Left lobe of liver (tissue), 2 donors: ENCODE measurements around the gene LAMTOR4. TPM values are rescaled to one million over a fixed set of nuclear protein-coding genes. Genes with fewer than 3 reads are reported as not detected.
A peak's percentile ranks its signal among the peaks of the same experiment; 100 is the strongest.

ENCODE experiments used
- ATAC-seq: fragments of 200-7000 bp; cut with Tn5 transposase; one replicate; pipeline ENCODE4 v1.9.1; 2020; ENCODE audit warnings: mild to moderate bottlenecking, moderate library complexity
- DNase-seq: peaks from one replicate; pipeline ENCODE4 v3.0.0-alpha.2; 2020; ENCODE audit warnings: low spot score
- total RNA-seq: library from RNA; stranded (reverse); gene quantifications from one replicate; pipeline ENCODE4 v1.2.1, GENCODE V29; 2021
- donor health status: DM: no; HTN: no; CAD: no; lungs with moderate emphysema.
- donor health status: DM: no; HTN: yes; CAD: no.

LAMTOR4 gene
- total RNA-seq, 1 donor from 2014 or later: 40.9 TPM

- no peak for DNase-seq
Measured at GRCh38 chr7:100152937-100153666, 4.4 kb downstream of the LAMTOR4 start.

GRCh38 chr7:100153708-100154535 is 5.2 kb downstream of the LAMTOR4 start:
- ATAC-seq: no peak
- no peak for DNase-seq

More at GRCh38 chr7:100152937-100153666, 4.4 kb downstream of the LAMTOR4 start:
- no peak for ATAC-seq

- no peak for ATAC-seq
- no peak for DNase-seq
Measured at GRCh38 chr7:100154651-100155491, 6.2 kb downstream of the LAMTOR4 start.

GRCh38 chr7:100155553-100156317 is 7.0 kb downstream of the LAMTOR4 start:
- no peak for DNase-seq
- ATAC-seq: no peak

- no peak for DNase-seq
- no peak for ATAC-seq
Measured at GRCh38 chr7:100156331-100157068, 7.8 kb downstream of the LAMTOR4 start.

- DNase-seq (no peak), ATAC-seq (no peak)
Measured at GRCh38 chr7:100157069-100157333, 8.3 kb downstream of the LAMTOR4 start.

GRCh38 chr7:100157334-100158228 is 8.9 kb downstream of the LAMTOR4 start:
- peak; percentile 59 for ATAC-seq
- DNase-seq: no peak

- ATAC-seq (peak; percentile 92), DNase-seq (peak; percentile 91)
Measured at GRCh38 chr7:100158229-100159098, 9.7 kb downstream of the LAMTOR4 start, which contains the start of gene TRAPPC14. TSS of gene TRAPPC14 (minus strand) at chr7:100158723. CDS start at chr7:100158499, 224 bp downstream.

GRCh38 chr7:100159099-100159623 is 10.4 kb downstream of the LAMTOR4 start:
- ATAC-seq (no peak), DNase-seq (no peak)

GRCh38 chr7:100160067-100160466 is 11.3 kb downstream of the LAMTOR4 start:
- no peak for DNase-seq
- no peak for ATAC-seq

- ATAC-seq (no peak), DNase-seq (no peak)
Measured at GRCh38 chr7:100163006-100163531, 14.4 kb downstream of the LAMTOR4 start.

GRCh38 chr7:100163871-100164270 is 15.2 kb downstream of the LAMTOR4 start:
- peak; percentile 19 for ATAC-seq
- DNase-seq: no peak

GRCh38 chr7:100166317-100166940 is 17.7 kb downstream of the LAMTOR4 start:
- no peak for DNase-seq
- no peak for ATAC-seq

- DNase-seq (no peak), ATAC-seq (no peak)
Measured at GRCh38 chr7:100166970-100167911, 18.5 kb downstream of the LAMTOR4 start.

- ATAC-seq (peak; percentile 11), DNase-seq (no peak)
Measured at GRCh38 chr7:100167912-100168323, 19.2 kb downstream of the LAMTOR4 start.
